Measurements from ENCODE around the gene ITFG2. TPM values are rescaled to one million over a fixed set of nuclear protein-coding genes. Genes with fewer than 3 reads are reported as not detected.

The ITFG2 gene
- total RNA-seq, 1 experiment from 2014 or later = 24.6 TPM

- TF ChIP-seq SRF (IDR thresholded peaks at IDR 0.05; ENCODE audit: low read depth) (no peak), EZH2 (IDR thresholded peaks at IDR 0.05) (no peak), EGR1 (IDR thresholded peaks at IDR 0.05; ENCODE audit: low read depth) (no peak), JUND (IDR thresholded peaks at IDR 0.05) (no peak), ZFX (IDR thresholded peaks at IDR 0.05) (no peak), FOSL1 (IDR thresholded peaks at IDR 0.05; ENCODE audit: low read depth) (no peak), EZH2phosphoT487 (IDR thresholded peaks at IDR 0.05; ENCODE audit: borderline replicate concordance) (no peak)
Measured at GRCh38 chr12:2826721-2827515, 14.4 kb downstream of the ITFG2 start (continued).

GRCh38 chr12:2829275-2829674 lies 16.8 kb downstream of the ITFG2 start:
- TF ChIP-seq RAD21 (IDR thresholded peaks at IDR 0.05; ENCODE audit: low read depth) (no peak), ELF1 (IDR thresholded peaks at IDR 0.05; ENCODE audit: borderline replicate concordance, low read depth) (no peak), ATF3 (IDR thresholded peaks at IDR 0.05) (no peak), TCF7L2 (IDR thresholded peaks at IDR 0.05; ENCODE audit: borderline replicate concordance, extremely low read depth, insufficient read depth, insufficient read length) (no peak), JUND (IDR thresholded peaks at IDR 0.05) (no peak), SP1 (IDR thresholded peaks at IDR 0.05; ENCODE audit: low read depth) (no peak), POLR2AphosphoS5 (IDR thresholded peaks at IDR 0.05; ENCODE audit: low read depth, low read length) (no peak), REST (IDR thresholded peaks at IDR 0.05; ENCODE audit: low read depth) (no peak), CTCF (IDR thresholded peaks at IDR 0.05 in 2 of 3, conservative IDR thresholded peaks at IDR 0.05 in 1 of 3; ENCODE audit: borderline replicate concordance in 1 of 3, insufficient read depth in 1 of 3, low read depth in 2 of 3, low read length in 2 of 3) (no peak), ZNF274 (IDR thresholded peaks at IDR 0.05; ENCODE audit: low read depth, low read length) (no peak), EZH2 (IDR thresholded peaks at IDR 0.05) (no peak), POLR2A (IDR thresholded peaks at IDR 0.05; ENCODE audit: borderline replicate concordance, extremely low read depth, insufficient read depth, insufficient read length) (no peak)
- Histone ChIP-seq H3K27ac (ENCODE audit: low read depth, low read length) (no peak overlapping the region), H3K36me3 (ENCODE audit: control insufficient read depth in 1 of 2, insufficient read depth in 2 of 2, low read length in 2 of 2) (peaks cover 10 to 15% of the 10 kb centered on the region in 2 experiments), H3K79me2 (ENCODE audit: insufficient read depth, low read length) (no peaks in the 10 kb centered on the region), H3K9ac (ENCODE audit: low read length) (no peak overlapping the region), H3K4me3 (replicated peaks in 1 of 2; ENCODE audit: low read depth in 1 of 2, low read length in 2 of 2) (no peak overlapping the region), H3K27me3 (ENCODE audit: insufficient read depth, low read length) (no peaks in the 10 kb centered on the region), H2AFZ (ENCODE audit: low read depth, low read length, poor library complexity, severe bottlenecking) (no peak overlapping the region), H3K9me3 (ENCODE audit: control insufficient read depth in 1 of 2, insufficient read depth in 1 of 2, low read depth in 1 of 2, low read length in 2 of 2) (no peaks in the 10 kb centered on the region), H3K9me2 (ENCODE audit: insufficient read depth) (no peaks in the 10 kb centered on the region), H3K4me2 (ENCODE audit: low read length) (no peak overlapping the region), H4K20me1 (ENCODE audit: insufficient read depth) (no peaks in the 10 kb centered on the region), H3K4me1 (ENCODE audit: control insufficient read depth in 1 of 2, insufficient read depth in 2 of 2, low read length in 2 of 2) (no peaks in the 10 kb centered on the region)
- DNase-seq (ENCODE audit: low read depth, low spot score) = no peak
- intact Hi-C loops (cut with micrococcal nuclease) = no loop called here
- ATAC-seq = no peak
- CTCF ChIA-PET = no interaction called here
- no TSS peak for BruUV-seq (replicated peaks)
- POLR2A ChIA-PET = no interaction called here
- RAD21 ChIA-PET (ENCODE audit: low non-redundant PET in 1 of 2, low total read pairs in 2 of 2, uncharacterized antibody in 2 of 2, unreplicated experiment in 2 of 2) = no interaction called here

Data from HCT116 (cell line).